Mesenchymal stem cell (in vitro differentiated cells and primary cell): ENCODE data around the gene POLR2C.

Source experiments
- DNase-seq: peaks from one replicate; pipeline ENCODE4 v3.0.0-alpha.2; 2013
- H2AFZ ChIP-seq: one replicate; pipeline ENCODE4 v1.6.1; 2013; ENCODE audit warnings: low read depth, mild to moderate bottlenecking, control low read depth, inconsistent platforms, low read length, moderate library complexity
- H2AK5ac ChIP-seq: 2 replicates; pipeline ENCODE4 v1.6.1; 2013; ENCODE audit warnings: low read length, moderate library complexity, mild to moderate bottlenecking, inconsistent platforms; ENCODE audit not compliant: severe bottlenecking
- H2BK120ac ChIP-seq: one replicate; pipeline ENCODE4 v1.6.1; 2013; ENCODE audit warnings: low read depth, mild to moderate bottlenecking, inconsistent platforms, low read length, moderate library complexity
- H2BK12ac ChIP-seq, 2 experiments: one replicate each; pipeline ENCODE4 v1.6.1; 2013; ENCODE audit warnings: inconsistent platforms in 2 of 2, low read length in 2 of 2, mild to moderate bottlenecking in 2 of 2, moderate library complexity in 2 of 2, control low read depth in 1 of 2
- H2BK15ac ChIP-seq: one replicate; pipeline ENCODE4 v1.6.1; 2013; ENCODE audit warnings: mild to moderate bottlenecking, low read depth, inconsistent platforms; ENCODE audit not compliant: poor library complexity, severe bottlenecking
- H2BK5ac ChIP-seq: 2 replicates; pipeline ENCODE4 v1.6.1; 2013; ENCODE audit warnings: low read depth, mild to moderate bottlenecking, low read length, control low read depth, inconsistent platforms; ENCODE audit not compliant: poor library complexity, severe bottlenecking
- H3K14ac ChIP-seq, 2 experiments: one replicate each; pipeline ENCODE4 v1.6.1; 2013; ENCODE audit warnings: inconsistent platforms in 2 of 2, low read length in 2 of 2, control low read depth in 1 of 2, mild to moderate bottlenecking in 1 of 2, moderate library complexity in 1 of 2
- H3K18ac ChIP-seq, 2 experiments: one replicate each; pipeline ENCODE4 v1.6.1; 2013; ENCODE audit warnings: inconsistent platforms in 2 of 2, low read length in 2 of 2, control low read depth in 1 of 2, low read depth in 1 of 2, mild to moderate bottlenecking in 1 of 2
- H3K23ac ChIP-seq, 2 experiments: one replicate each; pipeline ENCODE4 v1.6.1; 2013; ENCODE audit warnings: inconsistent platforms in 2 of 2, low read length in 2 of 2, mild to moderate bottlenecking in 2 of 2, moderate library complexity in 2 of 2, control low read depth in 1 of 2
- H3K27ac ChIP-seq: 2 replicates; pipeline ENCODE4 v1.5.1; 2013; ENCODE audit warnings: mild to moderate bottlenecking, moderate library complexity, low read length, control low read depth, inconsistent platforms; ENCODE audit not compliant: poor library complexity, severe bottlenecking
- H3K27me3 ChIP-seq, 2 experiments: 2 replicates each; pipeline versions ENCODE4 v1.6.1 to v1.7.0; 2013; ENCODE audit warnings: low read length in 2 of 2, mild to moderate bottlenecking in 2 of 2, moderate library complexity in 2 of 2, control low read depth in 1 of 2, inconsistent platforms in 1 of 2; ENCODE audit not compliant: control insufficient read depth in 1 of 2, insufficient read depth in 1 of 2
- H3K36me3 ChIP-seq, 2 experiments: 2 replicates each; pipeline versions ENCODE4 v1.6.1 to v1.7.0; 2013; ENCODE audit warnings: low read length in 2 of 2, control low read depth in 1 of 2, inconsistent platforms in 1 of 2, low read depth in 1 of 2, mild to moderate bottlenecking in 1 of 2; ENCODE audit not compliant: insufficient read depth in 2 of 2, control insufficient read depth in 1 of 2
- H3K4ac ChIP-seq, 2 experiments: one replicate each; pipeline ENCODE4 v1.6.1; 2013; ENCODE audit warnings: inconsistent platforms in 2 of 2, low read length in 2 of 2, mild to moderate bottlenecking in 2 of 2, moderate library complexity in 2 of 2, control low read depth in 1 of 2, low read depth in 1 of 2
- H3K4me1 ChIP-seq: 2 replicates; pipeline ENCODE4 v1.6.1; 2013; ENCODE audit warnings: low read depth, low read length, control low read depth; ENCODE audit not compliant: control insufficient read depth, insufficient read depth
- H3K4me2 ChIP-seq: 2 replicates; pipeline ENCODE4 v1.6.1; 2013; ENCODE audit warnings: low read length, mild to moderate bottlenecking, inconsistent platforms; ENCODE audit not compliant: poor library complexity, severe bottlenecking
- H3K4me3 ChIP-seq, 2 experiments: 2 replicates each; pipeline versions ENCODE4 v1.5.1 to v1.7.0; 2013; ENCODE audit warnings: low read length in 2 of 2, mild to moderate bottlenecking in 2 of 2, control low read depth in 1 of 2, low read depth in 1 of 2; ENCODE audit not compliant: insufficient read depth in 1 of 2
- H3K79me1 ChIP-seq: replicated peaks from 2 replicates; pipeline ENCODE4 v1.6.1; 2013; ENCODE audit warnings: mild to moderate bottlenecking, control low read depth, low read length, inconsistent platforms; ENCODE audit not compliant: poor library complexity, severe bottlenecking
- H3K9ac ChIP-seq: 2 replicates; pipeline ENCODE4 v1.7.0; 2013; ENCODE audit warnings: mild to moderate bottlenecking, low read length, moderate library complexity
- H3K9me3 ChIP-seq: 2 replicates; pipeline ENCODE4 v1.7.0; 2013; ENCODE audit warnings: mild to moderate bottlenecking, low read length; ENCODE audit not compliant: control insufficient read depth
- H4K8ac ChIP-seq: one replicate; pipeline ENCODE4 v1.6.1; 2013; ENCODE audit warnings: inconsistent platforms, mild to moderate bottlenecking, low read length, moderate library complexity
- H4K91ac ChIP-seq: one replicate; pipeline ENCODE4 v1.6.1; 2013; ENCODE audit warnings: mild to moderate bottlenecking, low read length, inconsistent platforms
- WGBS: methylation state at CpG from one replicate; pipeline ENCODE4 v1.1.7; 2013; ENCODE audit warnings: mixed read lengths; 5-methylcytosine and 5-hydroxymethylcytosine counted together

POLR2C gene

DNA sequence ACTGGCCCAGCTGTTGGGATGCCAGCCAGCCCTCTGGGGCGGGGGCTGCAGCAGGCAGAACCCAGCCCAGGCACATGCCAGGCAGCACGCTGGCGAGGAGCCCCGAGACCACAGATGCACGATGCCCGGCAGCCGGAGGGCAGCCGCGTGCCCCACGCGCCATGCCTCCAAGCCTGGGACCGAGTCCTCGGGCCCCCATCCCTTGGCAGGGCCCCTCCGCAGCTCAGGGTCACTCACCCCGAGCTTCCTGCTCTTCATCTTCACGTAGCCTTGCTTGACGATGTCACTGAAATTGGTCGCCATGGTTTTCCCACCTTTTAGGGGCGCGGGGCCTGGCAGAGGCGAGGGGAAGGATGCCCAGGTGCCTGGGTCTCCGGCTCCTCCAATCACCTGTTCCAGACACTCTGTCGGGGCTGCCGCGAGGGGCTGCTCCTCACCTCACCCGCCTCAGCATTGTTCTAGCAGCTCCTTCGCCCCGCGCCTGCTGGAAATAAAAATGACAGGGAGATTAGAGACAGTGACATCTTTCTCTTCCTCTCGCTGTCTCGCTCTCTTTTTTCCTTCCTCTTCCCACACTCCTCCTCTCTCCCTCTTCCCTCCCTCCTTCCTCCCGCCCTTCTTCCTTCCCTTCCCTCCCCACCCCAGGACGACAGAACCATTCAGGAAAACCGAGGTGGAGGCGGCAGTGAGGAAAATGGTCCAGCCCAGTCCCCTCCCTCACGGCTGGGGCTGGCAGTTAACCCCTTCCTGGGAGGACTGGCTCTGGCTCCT, 16.9 kb downstream of the POLR2C start:
- H3K23ac ChIP-seq: peak overlapping the region in 1 of 2 experiments; percentile 48
- no peaks in the 10 kb centered on the region for H3K27me3 ChIP-seq
- no peak overlapping the region for H2BK5ac ChIP-seq
- no peak overlapping the region for H2BK120ac ChIP-seq
- peak overlapping the region; percentile 75 to 96 for H3K18ac ChIP-seq
- peak overlapping the region in 1 of 2 experiments; percentile 68 for H3K14ac ChIP-seq
- no peak overlapping the region for H3K27ac ChIP-seq
- H3K4me2 ChIP-seq: peak overlapping the region; percentile 87
- H3K4me3 ChIP-seq: peak overlapping the region; percentile 51 to 89
- no peak overlapping the region for H2AK5ac ChIP-seq
- H4K8ac ChIP-seq: peak overlapping the region; percentile 87
- peak; percentile 67 for DNase-seq
- peaks cover 14 to 43% of the 10 kb centered on the region in 2 experiments for H3K36me3 ChIP-seq
- H4K91ac ChIP-seq: peak overlapping the region; percentile 22
- 7% methylated on average over 36 of the region's 36 CpGs for WGBS
- H3K4me1 ChIP-seq: peaks cover 61% of the 10 kb centered on the region
- peak overlapping the region in 1 of 2 experiments; percentile 85 for H2BK12ac ChIP-seq
- no peak overlapping the region for H2BK15ac ChIP-seq
- H2AFZ ChIP-seq: no peak overlapping the region
- H3K9me3 ChIP-seq: no peaks in the 10 kb centered on the region
- peak overlapping the region; percentile 29 to 35 for H3K4ac ChIP-seq
- peak overlapping the region; percentile 73 for H3K9ac ChIP-seq
- peaks cover 46% of the 10 kb centered on the region for H3K79me1 ChIP-seq

DNA sequence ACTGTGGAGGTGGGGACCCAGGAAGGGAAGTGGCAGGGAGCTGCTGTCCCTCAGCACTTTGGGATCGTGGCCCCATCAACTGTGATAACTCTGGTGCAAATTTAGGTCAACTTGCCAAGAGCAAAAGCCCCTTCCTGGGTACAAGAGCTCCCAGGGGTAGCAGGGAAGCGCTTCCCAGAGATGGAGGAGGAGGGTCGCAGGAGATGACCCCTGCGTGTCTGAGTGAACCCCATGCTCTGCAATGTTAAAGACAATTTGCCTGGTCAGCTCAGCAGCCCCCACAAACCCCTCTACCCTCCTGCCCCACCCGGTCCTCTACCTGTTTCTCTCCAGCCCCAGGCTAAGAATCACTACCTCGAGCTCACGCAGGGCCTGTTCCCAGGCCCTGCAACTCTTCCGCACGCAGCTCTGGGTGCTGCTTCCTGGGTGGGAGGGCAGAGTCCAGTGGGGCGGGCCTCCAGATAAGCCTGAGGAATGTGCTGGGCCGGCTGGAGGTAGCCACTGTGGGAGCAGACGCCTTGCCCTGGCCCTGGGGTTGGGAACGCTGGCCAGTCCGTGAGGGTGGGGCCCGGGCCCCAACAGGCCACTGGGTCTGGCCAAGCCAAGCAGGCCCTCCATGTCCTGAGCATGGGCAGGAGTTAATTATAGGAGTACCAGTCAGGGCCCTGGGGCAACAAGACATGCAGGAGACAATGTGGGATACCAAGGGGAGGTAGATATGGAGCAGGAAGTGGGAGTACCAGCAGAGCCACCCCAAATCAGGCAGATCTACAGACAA, 17.7 kb downstream of the POLR2C start:
- Histone ChIP-seq H3K14ac (peak overlapping the region in 1 of 2 experiments; percentile 29), H3K4me1 (peaks cover 67% of the 10 kb centered on the region), H3K79me1 (peaks cover 49% of the 10 kb centered on the region), H3K36me3 (peaks cover 7 to 36% of the 10 kb centered on the region in 2 experiments), H3K27ac (peak overlapping the region; percentile 52), H2BK120ac (peak overlapping the region; percentile 35), H2BK12ac (peak overlapping the region; percentile 70 to 82), H3K4ac (peak overlapping the region; percentile 61 to 62), H2BK5ac (no peak overlapping the region), H3K23ac (no peak overlapping the region), H3K18ac (peak overlapping the region; percentile 75 to 79), H3K4me2 (peak overlapping the region; percentile 87), H2BK15ac (peak overlapping the region; percentile 80), H2AK5ac (peak overlapping the region; percentile 69), H4K91ac (peak overlapping the region; percentile 84), H3K4me3 (peak overlapping the region in 1 of 2 experiments; percentile 89), H3K9me3 (no peaks in the 10 kb centered on the region), H3K9ac (peak overlapping the region; percentile 73), H2AFZ (no peak overlapping the region), H3K27me3 (no peaks in the 10 kb centered on the region), H4K8ac (peak overlapping the region; percentile 87)
- peak; percentile 60 for DNase-seq
- WGBS: 12% methylated on average over 14 of the region's 15 CpGs

GRCh38 chr16:57480754-57481230, 18.3 kb downstream of the POLR2C start:
- Histone ChIP-seq H3K4ac (peak overlapping the region; percentile 47 to 61), H3K9ac (peak overlapping the region; percentile 14), H4K8ac (peak overlapping the region; percentile 87), H2BK12ac (peak overlapping the region; percentile 70 to 82), H2AFZ (no peak overlapping the region), H3K27ac (peak overlapping the region; percentile 52), H3K9me3 (no peaks in the 10 kb centered on the region), H3K18ac (peak overlapping the region; percentile 75 to 79), H3K36me3 (peaks cover 4 to 33% of the 10 kb centered on the region in 2 experiments), H3K79me1 (peaks cover 47% of the 10 kb centered on the region), H2BK5ac (no peak overlapping the region), H3K4me3 (no peak overlapping the region), H3K4me2 (no peak overlapping the region), H3K14ac (no peak overlapping the region), H3K23ac (no peak overlapping the region), H4K91ac (peak overlapping the region; percentile 88), H2BK120ac (peak overlapping the region; percentile 35), H2BK15ac (peak overlapping the region; percentile 49), H3K27me3 (no peaks in the 10 kb centered on the region), H2AK5ac (peak overlapping the region; percentile 69), H3K4me1 (peaks cover 67% of the 10 kb centered on the region)
- no peak for DNase-seq
- WGBS: 82% methylated on average over 6 of the region's 6 CpGs

GRCh38 chr16:57481421-57481820, 18.9 kb downstream of the POLR2C start:
- Histone ChIP-seq H2BK15ac (no peak overlapping the region), H3K4me1 (peaks cover 61% of the 10 kb centered on the region), H3K4ac (no peak overlapping the region), H3K18ac (no peak overlapping the region), H2BK5ac (no peak overlapping the region), H3K4me2 (no peak overlapping the region), H3K27me3 (no peaks in the 10 kb centered on the region), H3K27ac (no peak overlapping the region), H2BK120ac (no peak overlapping the region), H3K36me3 (peaks cover 4 to 31% of the 10 kb centered on the region in 2 experiments), H2BK12ac (no peak overlapping the region), H3K9ac (no peak overlapping the region), H4K91ac (no peak overlapping the region), H3K79me1 (peaks cover 46% of the 10 kb centered on the region), H2AK5ac (peak overlapping the region; percentile 24), H3K4me3 (no peak overlapping the region), H4K8ac (no peak overlapping the region), H3K14ac (no peak overlapping the region), H3K23ac (no peak overlapping the region), H2AFZ (no peak overlapping the region), H3K9me3 (no peaks in the 10 kb centered on the region)
- no peak for DNase-seq
- 80% methylated on average over 4 of the region's 4 CpGs for WGBS
